Measurements from ENCODE around the gene SHROOM3. TPM values are rescaled to one million over a fixed set of nuclear protein-coding genes. Genes with fewer than 3 reads are reported as not detected.

SHROOM3 gene
- total and polyA plus RNA-seq, 2 of the 13 experiments (the other 11 are each of a cell fraction or from before 2014, with no cell fraction given): 0.01 TPM; not detected in 1

GRCh38 chr4:76760193-76760592 is 325.2 kb downstream of the SHROOM3 start:
- H3K4me1 ChIP-seq (ENCODE audit: insufficient read depth, low read length): no peaks in the 10 kb centered on the region
- no peaks in the 10 kb centered on the region for H3K9me3 ChIP-seq (ENCODE audit: low read length)
- H3K27ac ChIP-seq (ENCODE audit: extremely low read length, insufficient read depth, low read length): no peak overlapping the region
- H3K4me2 ChIP-seq (ENCODE audit: low read depth, low read length): no peak overlapping the region
- ChIA-PET CTCF (ENCODE audit: low intra/inter-chr PET ratio, low total read pairs) (no interaction called here), POLR2A (no interaction called here)
- H3K9ac ChIP-seq (ENCODE audit: insufficient read depth, low read depth, low read length): no peak overlapping the region
- intact Hi-C loops (cut with micrococcal nuclease; ENCODE audit: unreplicated experiment) (no loop called here), in situ Hi-C loops (cut with HindIII; ENCODE audit: extremely low pct_ligation_motif_present, low pct_unique_long_range_greater_than_20kb) (no loop called here)
- FAIRE-seq (no peak), DNase-seq (ENCODE audit: low spot score) (no peak), ATAC-seq (no peak)
- no peak overlapping the region for H3K4me3 ChIP-seq (replicated peaks in 1 of 3; ENCODE audit: insufficient read depth in 1 of 3, low read depth in 2 of 3, low read length in 3 of 3)
- no peaks in the 10 kb centered on the region for H3K79me2 ChIP-seq (ENCODE audit: insufficient read depth, low read length)
- no peaks in the 10 kb centered on the region for H4K20me1 ChIP-seq (ENCODE audit: insufficient read depth, low read length)
- WGBS (ENCODE audit: low lambda C conversion rate): 17% methylated on average over 3 of the region's 3 CpGs
- BruUV-seq (replicated peaks): no TSS peak
- TF ChIP-seq ZNF704 (CRISPR knock-in tag; IDR thresholded peaks at IDR 0.05; ENCODE audit: borderline replicate concordance): no peak
- no peak for TF ChIP-seq TCF7L2 (IDR thresholded peaks at IDR 0.05; ENCODE audit: low read depth, low read length)
- TF ChIP-seq ZNF484 (CRISPR knock-in tag; IDR thresholded peaks at IDR 0.05; ENCODE audit: borderline replicate concordance, low read depth): no peak
- TF ChIP-seq CC2D1A (CRISPR knock-in tag; IDR thresholded peaks at IDR 0.05): no peak
- no peak for TF ChIP-seq SRY (CRISPR knock-in tag; IDR thresholded peaks at IDR 0.05)
- no peak for TF ChIP-seq HDAC6 (IDR thresholded peaks at IDR 0.05; ENCODE audit: low read depth, low read length)
- TF ChIP-seq ZBTB7B (CRISPR knock-in tag; IDR thresholded peaks at IDR 0.05): no peak
- TF ChIP-seq ZNF850 (CRISPR knock-in tag; conservative IDR thresholded peaks at IDR 0.05): no peak
- TF ChIP-seq ATF4 (CRISPR knock-in tag; IDR thresholded peaks at IDR 0.05): no peak
- TF ChIP-seq PPARG (CRISPR knock-in tag; conservative IDR thresholded peaks at IDR 0.05): no peak
- TF ChIP-seq KAT2B (IDR thresholded peaks at IDR 0.05; ENCODE audit: borderline replicate concordance, low read depth, low read length): no peak
- no peak for TF ChIP-seq ZBTB7A (CRISPR knock-in tag; IDR thresholded peaks at IDR 0.05)
- H3K36me3 ChIP-seq (replicated peaks in 1 of 2; ENCODE audit: control insufficient read depth in 1 of 2, insufficient read depth in 2 of 2, low read length in 2 of 2): no peaks in the 10 kb centered on the region
- peaks cover 0 to 6% of the 10 kb centered on the region in 2 experiments; a peak in 2 of 5 replicates for H3K27me3 ChIP-seq (ENCODE audit: control insufficient read depth in 1 of 2, insufficient read depth in 2 of 2, low read length in 2 of 2)
- no peak overlapping the region for H2AFZ ChIP-seq (ENCODE audit: low read length)

All from HepG2 (cell line).